CD4-positive, alpha-beta memory T cell (primary cell): ENCODE measurements around the gene SYT12. TPM values are rescaled to one million over a fixed set of nuclear protein-coding genes. Genes with fewer than 3 reads are reported as not detected.
"Not testable (repeated sequence)": the region's sequence is repeated elsewhere in the genome, so short reads cannot be mapped to it uniquely, and the experiment has no call there.

Source experiments
- CTCF ChIA-PET: fragments of 350-600 bp; sonication (Branson Sonifier 250); formaldehyde crosslinking; loops from one replicate; lab custom pipeline; 2021; ENCODE audit warnings: inconsistent platforms; ENCODE audit not compliant: partially characterized antibody; lab: Charles Lee
- POLR2A ChIA-PET: fragments of 350-600 bp; sonication (Branson Sonifier 250); formaldehyde crosslinking; loops from one replicate; lab custom pipeline; 2021; ENCODE audit not compliant: partially characterized antibody; lab: Charles Lee
- DNase-seq, 5 donors: peaks; one replicate each; pipeline versions ENCODE4 v3.0.0 to v3.0.0-alpha.2; 2020 to 2022; ENCODE audit warnings: mixed read lengths in 1 of 5
- H3K27ac ChIP-seq: one replicate; pipeline ENCODE4 v1.7.0; 2013; ENCODE audit warnings: low read depth, low read length
- H3K27me3 ChIP-seq: 2 replicates; pipeline ENCODE4 v1.7.0; 2013; ENCODE audit warnings: mild to moderate bottlenecking, low read length, moderate library complexity; ENCODE audit not compliant: insufficient read depth
- H3K36me3 ChIP-seq: 2 replicates; pipeline ENCODE4 v1.7.0; 2013; ENCODE audit warnings: mild to moderate bottlenecking, low read length, moderate library complexity; ENCODE audit not compliant: insufficient read depth
- H3K4me1 ChIP-seq: 2 replicates; pipeline ENCODE4 v1.7.0; 2013; ENCODE audit warnings: mild to moderate bottlenecking, low read length, moderate library complexity; ENCODE audit not compliant: insufficient read depth
- H3K4me3 ChIP-seq, 2 donors: one replicate each; pipeline ENCODE4 v1.7.0; 2013; ENCODE audit warnings: low read length in 2 of 2, mild to moderate bottlenecking in 1 of 2
- H3K9me3 ChIP-seq, 2 donors: one replicate each; pipeline ENCODE4 v1.7.0; 2013; ENCODE audit warnings: low read length in 2 of 2, control low read depth in 1 of 2; ENCODE audit not compliant: control insufficient read depth in 1 of 2
- H3K27ac Mint-ChIP-seq, 7 donors: one replicate each; pipeline ENCODE4 v1.8.0; 2020 to 2021; ENCODE audit warnings: mixed read lengths in 7 of 7, mild to moderate bottlenecking in 6 of 7, inconsistent platforms in 3 of 7, moderate library complexity in 3 of 7
- H3K27me3 Mint-ChIP-seq, 2 donors: one replicate each; pipeline ENCODE4 v1.8.0; 2020 to 2021; ENCODE audit warnings: mixed read lengths in 2 of 2
- H3K36me3 Mint-ChIP-seq, 2 donors: one replicate each; pipeline ENCODE4 v1.8.0; 2020 to 2021; ENCODE audit warnings: mixed read lengths in 2 of 2, inconsistent platforms in 1 of 2, mild to moderate bottlenecking in 1 of 2
- H3K4me1 Mint-ChIP-seq, 4 donors: one replicate each; pipeline ENCODE4 v1.8.0; 2020 to 2021; ENCODE audit warnings: mixed read lengths in 4 of 4, mild to moderate bottlenecking in 1 of 4
- H3K4me3 Mint-ChIP-seq, 8 donors: one replicate each; pipeline ENCODE4 v1.8.0; 2020 to 2021; ENCODE audit warnings: mixed read lengths in 8 of 8, mild to moderate bottlenecking in 7 of 8, moderate library complexity in 6 of 8, inconsistent platforms in 3 of 8
- H3K9me3 Mint-ChIP-seq, 8 donors: one replicate each; pipeline ENCODE4 v1.8.0; 2020 to 2021; ENCODE audit warnings: mixed read lengths in 8 of 8, mild to moderate bottlenecking in 5 of 8, inconsistent platforms in 3 of 8, moderate library complexity in 1 of 8
- intact Hi-C: fragments of 100-400 bp; cut with micrococcal nuclease; formaldehyde crosslinking; loops from one replicate; pipeline ENCODE4 v1.15.1; 2023
- polyA plus RNA-seq, 2 donors: library from polyadenylated mRNA; unstranded; fragments of 300-500 nt; fragmentation: Illumina TruSeq; gene quantifications; one replicate each; pipeline ENCODE4 v1.2.3, GENCODE V29; 2021
- total RNA-seq, 2 experiments: library from RNA; stranded (reverse); gene quantifications; one replicate each; pipeline ENCODE4 v1.2.3, GENCODE V29; 2021

SYT12 gene
- total and polyA plus RNA-seq, 4 experiments from 2014 or later, result not detected

GRCh38 chr11:66986178-66986545 lies 36.8 kb upstream of the SYT12 start:
- Histone ChIP-seq H3K27me3 (no peaks in the 10 kb centered on the region), H3K4me3 (no peak overlapping the region), H3K36me3 (no peaks in the 10 kb centered on the region), H3K9me3 (no peaks in the 10 kb centered on the region), H3K4me1 (peaks cover 5% of the 10 kb centered on the region), H3K27ac (no peak overlapping the region)
- H3K4me1 Mint-ChIP-seq, result peaks cover 0 to 9% (median 5%) of the 10 kb centered on the region in 4 donors
- H3K27me3 Mint-ChIP-seq, result peaks cover 3 to 18% of the 10 kb centered on the region in 2 donors
- H3K36me3 Mint-ChIP-seq, result no peaks in the 10 kb centered on the region
- DNase-seq, result no peak
- CTCF ChIA-PET, result no interaction called here
- H3K9me3 Mint-ChIP-seq, result no peaks in the 10 kb centered on the region
- POLR2A ChIA-PET, result no interaction called here
- intact Hi-C loops, result no loop called here
- no peak overlapping the region for H3K27ac Mint-ChIP-seq
- no peak overlapping the region for H3K4me3 Mint-ChIP-seq

GRCh38 chr11:66987158-66987620 lies 35.7 kb upstream of the SYT12 start:
- H3K27me3 Mint-ChIP-seq, result peaks cover 3 to 19% of the 10 kb centered on the region in 2 donors
- peaks cover 0 to 5% (median 2%) of the 10 kb centered on the region in 4 donors for H3K4me1 Mint-ChIP-seq
- H3K27ac Mint-ChIP-seq, result no peak overlapping the region
- intact Hi-C loops, result no loop called here
- H3K9me3 Mint-ChIP-seq, result no peaks in the 10 kb centered on the region
- H3K4me1 ChIP-seq, result peaks cover 1% of the 10 kb centered on the region
- no peak overlapping the region for H3K4me3 Mint-ChIP-seq
- no peaks in the 10 kb centered on the region for H3K27me3 ChIP-seq
- no peaks in the 10 kb centered on the region for H3K36me3 ChIP-seq
- POLR2A ChIA-PET, result no interaction called here
- no peaks in the 10 kb centered on the region for H3K9me3 ChIP-seq
- no peak overlapping the region for H3K27ac ChIP-seq
- CTCF ChIA-PET, result no interaction called here
- no peak for DNase-seq
- no peaks in the 10 kb centered on the region for H3K36me3 Mint-ChIP-seq
- no peak overlapping the region for H3K4me3 ChIP-seq

GRCh38 chr11:66987924-66988637 lies 34.9 kb upstream of the SYT12 start:
- intact Hi-C loops, result no loop called here
- CTCF ChIA-PET, result no interaction called here
- Histone ChIP-seq H3K27me3 (no peaks in the 10 kb centered on the region), H3K4me3 (no peak overlapping the region), H3K27ac (no peak overlapping the region), H3K4me1 (no peaks in the 10 kb centered on the region), H3K36me3 (no peaks in the 10 kb centered on the region), H3K9me3 (no peaks in the 10 kb centered on the region)
- H3K4me3 Mint-ChIP-seq, result peak overlapping the region in 1 of 8 donors; percentile 5
- peaks cover 3 to 15% of the 10 kb centered on the region in 2 donors for H3K27me3 Mint-ChIP-seq
- DNase-seq, result no peak
- peaks cover 0 to 3% (median 1%) of the 10 kb centered on the region in 4 donors for H3K4me1 Mint-ChIP-seq
- no peaks in the 10 kb centered on the region for H3K36me3 Mint-ChIP-seq
- no peaks in the 10 kb centered on the region for H3K9me3 Mint-ChIP-seq
- H3K27ac Mint-ChIP-seq, result no peak overlapping the region
- POLR2A ChIA-PET, result no interaction called here

GRCh38 chr11:66988741-66989140 lies 34.2 kb upstream of the SYT12 start:
- intact Hi-C loops, H3K27me3 ChIP-seq, H3K27ac Mint-ChIP-seq, H3K36me3 Mint-ChIP-seq, H3K27ac ChIP-seq, POLR2A ChIA-PET, H3K36me3 ChIP-seq, H3K9me3 ChIP-seq, CTCF ChIA-PET, H3K9me3 Mint-ChIP-seq, DNase-seq, H3K4me3 ChIP-seq, H3K4me1 Mint-ChIP-seq, H3K4me3 Mint-ChIP-seq, H3K4me1 ChIP-seq: not testable (repeated sequence)
- peaks cover 3 to 18% of the 10 kb centered on the region in 2 donors for H3K27me3 Mint-ChIP-seq

GRCh38 chr11:66989360-66989759 lies 33.6 kb upstream of the SYT12 start:
- H3K36me3 Mint-ChIP-seq, H3K9me3 ChIP-seq, H3K4me1 ChIP-seq, H3K27ac Mint-ChIP-seq, H3K27ac ChIP-seq, CTCF ChIA-PET, H3K4me3 ChIP-seq, H3K4me1 Mint-ChIP-seq, POLR2A ChIA-PET, H3K27me3 ChIP-seq, H3K36me3 ChIP-seq, H3K4me3 Mint-ChIP-seq, intact Hi-C loops, DNase-seq, H3K9me3 Mint-ChIP-seq: not testable (repeated sequence)
- peaks cover 3 to 17% of the 10 kb centered on the region in 2 donors for H3K27me3 Mint-ChIP-seq

GRCh38 chr11:66992041-66992440 lies 30.9 kb upstream of the SYT12 start:
- ChIA-PET CTCF (interaction anchor here (1.7 kb wide), 1 partner anchor 16 kb away, joined by 4 read pairs; the partner anchor contains the start of gene C11orf86), POLR2A (no interaction called here)
- Histone ChIP-seq H3K27me3 (no peaks in the 10 kb centered on the region), H3K36me3 (no peaks in the 10 kb centered on the region), H3K27ac (no peak overlapping the region), H3K9me3 (no peaks in the 10 kb centered on the region), H3K4me1 (no peaks in the 10 kb centered on the region), H3K4me3 (no peak overlapping the region)
- H3K4me1 Mint-ChIP-seq, result peaks cover 0 to 3% (median 1%) of the 10 kb centered on the region in 4 donors
- H3K27ac Mint-ChIP-seq, result no peak overlapping the region
- DNase-seq, result no peak
- no peaks in the 10 kb centered on the region for H3K36me3 Mint-ChIP-seq
- no peak overlapping the region for H3K4me3 Mint-ChIP-seq
- intact Hi-C loops, result no loop called here
- peaks cover 4 to 17% of the 10 kb centered on the region in 2 donors for H3K27me3 Mint-ChIP-seq
- H3K9me3 Mint-ChIP-seq, result peaks cover 0 to 1% (median 0%) of the 10 kb centered on the region in 8 donors

GRCh38 chr11:66996609-66997273 lies 26.2 kb upstream of the SYT12 start:
- POLR2A ChIA-PET, result no interaction called here
- no peak for DNase-seq
- Histone ChIP-seq H3K27me3 (no peaks in the 10 kb centered on the region), H3K36me3 (no peaks in the 10 kb centered on the region), H3K4me1 (no peaks in the 10 kb centered on the region), H3K27ac (no peak overlapping the region), H3K9me3 (no peaks in the 10 kb centered on the region), H3K4me3 (no peak overlapping the region)
- Mint-ChIP-seq H3K36me3 (no peaks in the 10 kb centered on the region), H3K9me3 (peaks cover 0 to 1% (median 0%) of the 10 kb centered on the region in 8 donors), H3K4me1 (peaks cover 0 to 1% (median 0%) of the 10 kb centered on the region in 4 donors), H3K27me3 (peaks cover 6 to 10% of the 10 kb centered on the region in 2 donors), H3K27ac (peak overlapping the region in 1 of 7 donors; percentile 35), H3K4me3 (no peak overlapping the region)
- CTCF ChIA-PET, result interaction anchor here (0.8 kb wide), 1 partner anchor 57 kb away, joined by 3 read pairs; no protein-coding TSS in a partner anchor
- intact Hi-C loops, result no loop called here
